BJ (cell line): ENCODE measurements around the gene RSAD2. TPM values are rescaled to one million over a fixed set of nuclear protein-coding genes. Genes with fewer than 3 reads are reported as not detected.

Experiments
- CTCF ChIA-PET: fragments of 350-600 bp; formaldehyde crosslinking; extraction: SDS; loops from one replicate; lab custom pipeline; 2021; ENCODE audit warnings: antibody characterized with exemption, inconsistent platforms; lab: Yijun Ruan, JAX
- POLR2A ChIA-PET: fragments of 300-600 bp; sonication (Branson Sonifier 250); formaldehyde crosslinking; extraction: SDS; loops from one replicate; lab custom pipeline; 2021; ENCODE audit warnings: antibody characterized with exemption; lab: Charles Lee
- DNase-seq: peaks from one replicate; pipeline ENCODE4 v3.0.0-alpha.2; 2011; ENCODE audit warnings: low read depth
- H3K27me3 ChIP-seq: 2 replicates; pipeline ENCODE4 v1.6.0; 2011; ENCODE audit warnings: low read length; ENCODE audit not compliant: control insufficient read depth, insufficient read depth
- H3K36me3 ChIP-seq: 2 replicates; pipeline ENCODE4 v1.5.1; 2011; ENCODE audit warnings: low read length; ENCODE audit not compliant: control insufficient read depth, insufficient read depth
- H3K4me3 ChIP-seq: 2 replicates; pipeline ENCODE4 v1.5.1; 2011; ENCODE audit warnings: low read depth, mild to moderate bottlenecking, control low read depth, low read length
- polyA plus RNA-seq: library from polyadenylated mRNA; depleted of rRNA; stranded (reverse); fragments of >200 nt; gene quantifications from 2 replicates; pipeline ENCODE4 v1.2.3, GENCODE V29; 2011
- TF ChIP-seq, protein P1 (sequence below): IDR thresholded peaks from 2 replicates; pipeline ENCODE4 v1.5.1; 2011; ENCODE audit warnings: low read depth, mild to moderate bottlenecking, control low read depth, inconsistent platforms, low read length, moderate library complexity; ENCODE audit not compliant: insufficient read depth

The RSAD2 gene
- polyA plus RNA-seq, 1 experiment: 0.05 TPM

DNA sequence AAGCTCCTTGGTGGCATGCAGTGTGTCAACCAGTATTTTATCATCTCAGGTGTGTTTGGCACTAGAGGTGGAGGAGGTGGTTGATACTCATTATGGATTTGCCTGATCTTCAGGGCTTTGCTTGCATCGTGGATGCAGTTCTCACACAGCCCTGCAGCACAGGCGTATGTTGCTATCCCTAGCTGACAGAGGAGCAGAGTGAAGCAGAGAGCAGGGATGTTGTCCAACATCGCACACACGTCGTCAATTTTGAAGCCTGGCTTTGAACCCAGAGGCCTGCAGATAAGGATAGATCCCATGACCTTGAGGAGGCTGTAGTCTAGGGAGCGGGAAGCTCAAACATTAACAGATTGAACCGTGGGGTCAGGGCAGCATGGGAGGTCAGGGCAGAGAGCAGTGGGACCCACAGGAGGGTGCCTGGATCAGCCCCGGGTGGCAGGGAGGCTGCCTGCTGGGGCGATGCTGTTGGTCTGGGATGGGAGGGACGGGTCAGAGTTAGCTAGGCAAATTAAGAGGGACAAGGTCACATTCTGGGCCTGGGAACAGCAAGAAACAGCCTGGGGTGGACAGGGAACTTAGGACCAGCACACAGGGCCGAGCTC is 43.8 kb downstream of the RSAD2 start:
- ChIA-PET CTCF (no interaction called here), POLR2A (no interaction called here)
- no peaks in the 10 kb centered on the region for H3K36me3 ChIP-seq
- H3K4me3 ChIP-seq: no peak overlapping the region
- TF ChIP-seq, protein P1, sequence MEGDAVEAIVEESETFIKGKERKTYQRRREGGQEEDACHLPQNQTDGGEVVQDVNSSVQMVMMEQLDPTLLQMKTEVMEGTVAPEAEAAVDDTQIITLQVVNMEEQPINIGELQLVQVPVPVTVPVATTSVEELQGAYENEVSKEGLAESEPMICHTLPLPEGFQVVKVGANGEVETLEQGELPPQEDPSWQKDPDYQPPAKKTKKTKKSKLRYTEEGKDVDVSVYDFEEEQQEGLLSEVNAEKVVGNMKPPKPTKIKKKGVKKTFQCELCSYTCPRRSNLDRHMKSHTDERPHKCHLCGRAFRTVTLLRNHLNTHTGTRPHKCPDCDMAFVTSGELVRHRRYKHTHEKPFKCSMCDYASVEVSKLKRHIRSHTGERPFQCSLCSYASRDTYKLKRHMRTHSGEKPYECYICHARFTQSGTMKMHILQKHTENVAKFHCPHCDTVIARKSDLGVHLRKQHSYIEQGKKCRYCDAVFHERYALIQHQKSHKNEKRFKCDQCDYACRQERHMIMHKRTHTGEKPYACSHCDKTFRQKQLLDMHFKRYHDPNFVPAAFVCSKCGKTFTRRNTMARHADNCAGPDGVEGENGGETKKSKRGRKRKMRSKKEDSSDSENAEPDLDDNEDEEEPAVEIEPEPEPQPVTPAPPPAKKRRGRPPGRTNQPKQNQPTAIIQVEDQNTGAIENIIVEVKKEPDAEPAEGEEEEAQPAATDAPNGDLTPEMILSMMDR: no peak
- DNase-seq: no peak
- peaks cover 6% of the 10 kb centered on the region for H3K27me3 ChIP-seq

DNA sequence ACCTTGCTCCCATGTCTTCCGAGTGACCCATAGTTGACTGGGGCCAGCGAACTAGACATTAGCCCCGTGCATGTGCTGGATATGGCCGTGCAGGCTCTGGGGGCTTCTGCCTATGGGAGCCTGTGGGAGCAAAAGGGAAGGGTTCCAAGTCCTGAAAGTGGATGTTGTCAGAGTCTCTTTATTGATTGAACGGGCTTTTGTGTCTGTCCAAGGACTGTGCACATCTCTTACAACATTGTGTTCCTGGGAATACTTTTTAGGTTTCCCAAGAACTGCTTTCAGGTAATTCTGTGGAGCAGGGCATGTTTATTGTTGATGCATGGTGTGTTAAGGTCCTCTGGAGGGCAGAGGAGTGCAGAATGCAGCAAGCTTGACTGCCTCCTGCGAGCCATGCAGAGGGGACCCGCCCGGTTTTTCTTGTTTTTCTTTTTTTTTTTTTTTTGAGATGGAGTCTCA is 44.7 kb downstream of the RSAD2 start:
- TF ChIP-seq, protein P1: no peak
- Histone ChIP-seq H3K36me3 (no peaks in the 10 kb centered on the region), H3K27me3 (peaks cover 3% of the 10 kb centered on the region), H3K4me3 (no peak overlapping the region)
- ChIA-PET POLR2A (no interaction called here), CTCF (no interaction called here)
- DNase-seq: no peak

DNA sequence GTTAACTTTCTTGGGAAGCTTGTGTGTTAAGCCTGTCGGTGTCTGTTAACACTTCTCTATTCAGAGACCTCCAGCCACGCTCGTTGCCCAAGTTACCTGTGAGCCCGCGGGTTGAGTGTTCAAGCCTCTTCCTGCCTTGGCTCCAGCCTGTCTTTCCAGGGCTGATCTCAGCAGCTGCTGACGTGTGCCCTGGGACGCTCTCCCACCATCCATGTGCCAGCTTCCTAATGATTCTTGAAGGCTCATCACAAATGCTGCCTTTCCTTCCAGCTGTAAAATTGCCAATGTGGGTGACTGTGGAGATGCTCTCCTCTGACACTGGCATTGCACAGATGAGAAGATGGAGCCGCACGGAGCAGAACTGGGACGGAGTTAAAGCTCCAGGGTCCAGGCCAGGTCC is 45.7 kb downstream of the RSAD2 start:
- H3K27me3 ChIP-seq: peaks cover 3% of the 10 kb centered on the region
- H3K4me3 ChIP-seq: no peak overlapping the region
- no peaks in the 10 kb centered on the region for H3K36me3 ChIP-seq
- CTCF ChIA-PET: no interaction called here
- POLR2A ChIA-PET: no interaction called here
- TF ChIP-seq, protein P1: no peak
- DNase-seq: no peak

DNA sequence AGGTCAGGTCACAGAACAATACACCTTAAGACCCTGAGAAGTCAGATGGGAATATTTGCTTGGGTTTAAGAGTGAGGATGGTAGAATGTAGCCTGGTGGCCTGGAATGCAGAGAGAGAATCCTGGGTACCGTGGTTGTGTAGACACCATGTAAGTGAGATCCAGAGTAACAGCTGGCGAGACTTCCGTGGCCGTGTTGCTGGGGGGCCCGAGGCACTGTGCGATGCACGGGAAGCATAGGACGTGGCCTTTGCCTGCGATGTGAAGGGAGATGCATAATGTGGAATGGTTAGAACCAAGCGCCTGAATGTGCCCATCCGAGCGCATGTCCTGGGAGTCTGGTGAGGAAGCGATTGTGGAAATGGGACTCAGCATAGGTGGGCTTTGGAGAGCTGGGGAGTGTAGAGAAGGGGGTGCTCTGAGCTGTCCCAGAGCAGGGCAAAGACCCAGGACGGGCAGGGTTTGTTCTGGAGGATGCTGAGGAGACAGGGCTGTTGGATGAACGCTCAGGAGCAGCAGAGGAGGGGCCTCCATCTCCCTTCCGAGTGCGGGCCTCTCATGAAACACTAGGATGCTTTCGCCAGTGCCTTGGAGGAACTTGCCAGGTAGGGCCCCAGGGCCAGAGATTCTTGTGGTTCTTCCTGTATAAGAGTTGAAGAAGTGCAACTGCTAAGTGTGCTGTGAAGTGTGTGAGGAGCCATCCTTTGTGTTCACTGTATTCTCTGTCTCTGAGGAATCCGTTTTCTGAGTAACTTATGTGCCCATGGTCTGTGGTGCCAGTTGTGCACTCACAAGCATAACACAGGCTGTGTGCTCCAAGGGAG is 46.7 kb downstream of the RSAD2 start:
- Histone ChIP-seq H3K36me3 (no peaks in the 10 kb centered on the region), H3K4me3 (no peak overlapping the region), H3K27me3 (no peaks in the 10 kb centered on the region)
- DNase-seq: no peak
- TF ChIP-seq, protein P1: no peak
- ChIA-PET CTCF (no interaction called here), POLR2A (no interaction called here)

DNA sequence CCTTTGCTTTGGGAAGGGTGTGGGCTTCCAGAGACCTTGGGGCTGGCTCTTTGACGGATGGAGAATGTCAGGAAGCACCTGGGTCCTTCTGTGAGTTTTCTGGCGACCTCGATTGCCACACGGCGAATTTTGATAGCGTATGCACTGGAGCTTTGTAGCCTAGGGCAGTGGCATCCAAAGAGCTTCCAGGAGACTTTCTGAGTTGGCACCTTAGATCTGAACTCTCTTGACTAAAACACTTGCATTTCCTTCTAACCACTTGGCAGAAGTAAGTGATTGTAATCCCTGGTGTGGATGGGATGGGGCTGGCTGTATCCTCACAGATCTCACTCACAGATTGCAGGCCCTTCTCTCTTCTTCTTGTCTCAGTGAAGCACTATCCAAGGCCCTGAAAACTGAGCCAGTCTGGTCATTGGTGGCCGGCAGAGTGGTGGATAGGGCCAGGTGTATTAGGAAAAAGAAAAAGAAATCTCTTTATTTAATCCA is 47.4 kb downstream of the RSAD2 start:
- H3K27me3 ChIP-seq: no peaks in the 10 kb centered on the region
- H3K36me3 ChIP-seq: no peaks in the 10 kb centered on the region
- DNase-seq: no peak
- TF ChIP-seq, protein P1: no peak
- no peak overlapping the region for H3K4me3 ChIP-seq
- ChIA-PET CTCF (no interaction called here), POLR2A (no interaction called here)
